ENCODE data around the gene KCNQ1.

The KCNQ1 gene

DNA sequence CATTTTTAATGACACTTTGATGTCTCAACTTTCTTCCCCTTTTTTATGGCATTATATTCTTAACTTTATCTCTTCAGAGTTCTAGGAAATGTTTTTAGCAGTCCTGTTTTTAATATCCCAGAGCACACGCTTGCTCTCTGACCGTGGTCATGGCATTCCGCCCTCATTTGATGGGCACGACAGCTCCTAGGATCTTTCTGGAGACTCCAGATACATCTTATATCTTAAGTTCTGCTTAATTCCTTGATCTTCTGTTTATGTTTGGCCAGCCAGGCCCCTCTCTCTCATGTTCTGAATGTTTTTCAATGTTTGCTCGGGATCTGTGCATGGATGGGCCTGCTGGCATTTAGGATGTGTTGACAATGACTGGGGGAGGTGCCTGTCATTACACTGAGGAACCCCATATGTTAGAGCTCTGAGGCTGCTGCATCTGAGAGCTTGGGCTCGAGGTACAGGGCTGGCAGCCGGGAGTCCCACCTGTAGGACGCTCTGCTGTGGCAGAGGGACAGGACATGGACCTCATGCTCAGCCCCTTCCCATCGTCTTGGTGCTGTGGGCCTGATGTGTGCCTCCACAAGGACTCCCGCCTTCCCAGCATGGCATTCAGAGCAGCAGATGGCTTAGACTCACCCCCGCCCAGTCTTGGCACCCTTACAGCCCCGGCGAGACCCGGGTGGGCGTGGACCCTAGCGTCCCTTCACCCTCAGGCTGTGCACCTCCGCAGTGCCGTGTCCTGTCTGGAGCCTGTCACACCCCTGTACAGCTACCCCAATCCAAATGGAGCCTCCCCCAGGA is 365.8 kb downstream of the KCNQ1 start:
- TF ChIP-seq, protein P1, sequence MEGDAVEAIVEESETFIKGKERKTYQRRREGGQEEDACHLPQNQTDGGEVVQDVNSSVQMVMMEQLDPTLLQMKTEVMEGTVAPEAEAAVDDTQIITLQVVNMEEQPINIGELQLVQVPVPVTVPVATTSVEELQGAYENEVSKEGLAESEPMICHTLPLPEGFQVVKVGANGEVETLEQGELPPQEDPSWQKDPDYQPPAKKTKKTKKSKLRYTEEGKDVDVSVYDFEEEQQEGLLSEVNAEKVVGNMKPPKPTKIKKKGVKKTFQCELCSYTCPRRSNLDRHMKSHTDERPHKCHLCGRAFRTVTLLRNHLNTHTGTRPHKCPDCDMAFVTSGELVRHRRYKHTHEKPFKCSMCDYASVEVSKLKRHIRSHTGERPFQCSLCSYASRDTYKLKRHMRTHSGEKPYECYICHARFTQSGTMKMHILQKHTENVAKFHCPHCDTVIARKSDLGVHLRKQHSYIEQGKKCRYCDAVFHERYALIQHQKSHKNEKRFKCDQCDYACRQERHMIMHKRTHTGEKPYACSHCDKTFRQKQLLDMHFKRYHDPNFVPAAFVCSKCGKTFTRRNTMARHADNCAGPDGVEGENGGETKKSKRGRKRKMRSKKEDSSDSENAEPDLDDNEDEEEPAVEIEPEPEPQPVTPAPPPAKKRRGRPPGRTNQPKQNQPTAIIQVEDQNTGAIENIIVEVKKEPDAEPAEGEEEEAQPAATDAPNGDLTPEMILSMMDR (IDR thresholded peaks at IDR 0.05; ENCODE audit: low read depth, low read length) = no peak
- no peak overlapping the region for H3K4me3 ChIP-seq (ENCODE audit: low read depth, low read length)

DNA sequence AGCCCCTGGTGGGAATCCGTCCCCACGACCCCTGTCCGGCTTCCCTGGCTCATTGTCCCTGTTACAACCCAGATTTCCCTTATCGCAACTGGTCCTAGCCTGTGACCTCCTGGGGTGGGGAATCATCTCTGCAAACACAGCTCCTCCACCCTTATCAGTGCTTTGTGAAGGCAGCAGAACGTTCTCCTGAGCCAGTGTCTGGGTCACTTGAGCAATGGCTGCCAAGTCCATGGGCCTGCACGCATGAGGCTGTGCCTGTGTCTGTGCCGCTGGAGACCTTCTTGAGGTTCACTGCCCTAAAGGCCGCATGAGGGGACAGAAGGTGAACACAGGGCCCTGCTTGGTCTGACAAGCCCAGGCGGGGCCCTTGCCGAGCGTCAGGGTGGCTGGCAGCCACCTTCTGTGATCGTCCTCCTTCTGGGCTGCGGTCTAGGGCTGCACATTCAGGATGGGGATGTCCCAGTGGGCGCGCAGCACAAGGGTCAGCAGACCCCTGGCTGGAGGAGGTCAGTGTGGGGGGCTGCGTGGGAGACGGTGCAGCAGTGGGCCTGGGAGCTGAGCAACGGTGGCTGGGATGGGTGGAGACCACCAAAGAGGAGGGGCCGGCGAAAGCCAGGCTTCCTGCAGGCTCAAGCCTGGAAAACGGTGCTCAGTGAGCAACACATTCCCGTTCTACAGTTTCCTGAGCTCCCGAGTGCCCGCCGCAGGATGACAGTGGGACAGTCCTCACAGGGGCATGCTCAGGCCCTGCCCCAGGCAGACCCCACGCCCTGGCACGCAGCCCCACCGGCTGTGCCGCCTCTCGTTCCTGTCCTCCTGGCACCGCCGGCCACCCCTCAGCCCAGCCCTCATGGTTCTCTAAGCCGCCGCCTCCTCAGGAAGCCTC is 366.6 kb downstream of the KCNQ1 start:
- H3K4me3 ChIP-seq (ENCODE audit: low read depth, low read length) = no peak overlapping the region
- TF ChIP-seq, protein P1 (IDR thresholded peaks at IDR 0.05; ENCODE audit: low read depth, low read length) = no peak

GRCh38 chr11:2812371-2812991 is 367.7 kb downstream of the KCNQ1 start:
- TF ChIP-seq, protein P1 (IDR thresholded peaks at IDR 0.05; ENCODE audit: low read depth, low read length) = no peak
- no peak overlapping the region for H3K4me3 ChIP-seq (ENCODE audit: low read depth, low read length)

GRCh38 chr11:2813141-2813908 is 368.5 kb downstream of the KCNQ1 start:
- TF ChIP-seq, protein P1 (IDR thresholded peaks at IDR 0.05; ENCODE audit: low read depth, low read length) = no peak
- H3K4me3 ChIP-seq (ENCODE audit: low read depth, low read length) = no peak overlapping the region

DNA sequence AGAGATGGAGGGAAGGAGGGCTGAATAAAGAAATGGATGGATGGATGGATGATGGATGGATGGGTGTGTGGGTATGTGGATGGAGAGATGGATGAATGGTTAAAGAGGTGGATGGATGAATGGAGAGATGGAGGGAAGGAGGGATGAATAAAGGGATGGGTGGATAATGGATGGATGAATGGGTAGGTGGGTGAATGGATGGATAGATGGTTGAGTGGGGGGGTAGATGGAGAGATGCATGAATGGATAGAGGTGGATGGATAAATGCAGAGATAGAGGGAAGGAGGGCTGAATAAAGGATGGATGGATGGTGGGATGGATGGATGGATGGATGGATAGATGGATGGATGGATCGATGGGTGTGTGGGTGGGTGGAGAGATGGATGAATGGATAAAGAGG is 369.2 kb downstream of the KCNQ1 start:
- H3K4me3 ChIP-seq (ENCODE audit: low read depth, low read length) = no peak overlapping the region
- TF ChIP-seq, protein P1 (IDR thresholded peaks at IDR 0.05; ENCODE audit: low read depth, low read length) = no peak

GRCh38 chr11:2814751-2815150 is 369.9 kb downstream of the KCNQ1 start:
- TF ChIP-seq, protein P1 (IDR thresholded peaks at IDR 0.05; ENCODE audit: low read depth, low read length) = no peak
- no peak overlapping the region for H3K4me3 ChIP-seq (ENCODE audit: low read depth, low read length)
